PC-3 (cell line): ENCODE data around the gene ICE2. TPM values are rescaled to one million over a fixed set of nuclear protein-coding genes. Genes with fewer than 3 reads are reported as not detected.

Source experiments
- ATAC-seq: fragments of 200-7000 bp; cut with Tn5 transposase; 2 replicates; pipeline ENCODE4 v1.9.1; 2020; ENCODE audit warnings: mild to moderate bottlenecking, moderate library complexity
- BruUV-seq: library from RNA; stranded (reverse); fragments of 400-500 nt; replicated peaks from 2 replicates; lab custom pipeline; 2021; lab: Mats Ljungman, UMichigan
- CTCF ChIA-PET: fragments of 300-600 bp; sonication (Branson Sonifier 250); formaldehyde crosslinking; loops from one replicate; lab custom pipeline; 2022; ENCODE audit warnings: antibody characterized with exemption; lab: Charles Lee
- POLR2A ChIA-PET: fragments of 300-600 bp; sonication (Branson Sonifier 250); formaldehyde crosslinking; loops from one replicate; lab custom pipeline; 2022; ENCODE audit warnings: antibody characterized with exemption; ENCODE audit not compliant: unreplicated experiment; lab: Charles Lee
- DNase-seq: peaks from one replicate; pipeline ENCODE4 v3.0.0-alpha.2; 2015
- H2AFZ ChIP-seq: fragments of 300-600 bp; sonication (generic); 2 replicates; pipeline ENCODE4 v1.6.0; 2016; ENCODE audit warnings: antibody characterized with exemption, low read length
- H3F3A ChIP-seq: fragments of 300-600 bp; sonication (generic); one replicate; pipeline ENCODE4 v1.6.0; 2017; ENCODE audit warnings: antibody characterized with exemption, low read length, control low read depth, mild to moderate bottlenecking; ENCODE audit not compliant: unreplicated experiment
- H3K27ac ChIP-seq: fragments of 300-600 bp; sonication (generic); 2 replicates; pipeline ENCODE4 v1.5.1; 2016; ENCODE audit warnings: mild to moderate bottlenecking, low read length
- H3K27me3 ChIP-seq: fragments of 300-600 bp; sonication (generic); 2 replicates; pipeline ENCODE4 v1.6.1; 2016; ENCODE audit warnings: low read length, mixed read lengths
- H3K36me3 ChIP-seq: fragments of 300-600 bp; sonication (generic); 2 replicates; pipeline ENCODE4 v1.6.1; 2016; ENCODE audit warnings: low read depth, mixed run types, low read length, mixed read lengths
- H3K4me1 ChIP-seq: fragments of 300-600 bp; sonication (generic); 2 replicates; pipeline ENCODE4 v1.5.1; 2016; ENCODE audit warnings: low read length; ENCODE audit not compliant: insufficient read depth
- H3K4me2 ChIP-seq: fragments of 300-600 bp; sonication (generic); 2 replicates; pipeline ENCODE4 v1.6.0; 2016; ENCODE audit warnings: low read length
- H3K4me3 ChIP-seq: fragments of 300-600 bp; sonication (generic); 2 replicates; pipeline ENCODE4 v1.5.1; 2016; ENCODE audit warnings: mild to moderate bottlenecking, low read length, mixed read lengths
- H3K79me2 ChIP-seq: fragments of 300-600 bp; sonication (generic); 2 replicates; pipeline ENCODE4 v1.6.1; 2017; ENCODE audit warnings: low read length, mixed read lengths
- H3K9ac ChIP-seq: fragments of 300-600 bp; sonication (generic); 2 replicates; pipeline ENCODE4 v1.6.0; 2016; ENCODE audit warnings: mild to moderate bottlenecking, low read length
- H3K9me2 ChIP-seq: fragments of 300-600 bp; sonication (generic); replicated peaks from 2 replicates; pipeline ENCODE4 v1.6.1; 2016; ENCODE audit warnings: mixed run types, low read length, mixed read lengths
- H3K9me3 ChIP-seq: fragments of 300-600 bp; sonication (generic); 2 replicates; pipeline ENCODE4 v1.6.1; 2016; ENCODE audit warnings: low read length, mixed read lengths
- H4K20me1 ChIP-seq: fragments of 300-600 bp; sonication (generic); 2 replicates; pipeline ENCODE4 v1.6.1; 2016; ENCODE audit warnings: low read length, mixed read lengths
- CTCF ChIP-seq: fragments of 300-600 bp; sonication (generic); conservative IDR thresholded peaks from 2 replicates; pipeline ENCODE4 v1.5.1; 2017; ENCODE audit warnings: antibody characterized with exemption, low read depth, mild to moderate bottlenecking, low read length
- EZH2 ChIP-seq: fragments of 300-600 bp; sonication (generic); IDR thresholded peaks from one replicate; pipeline ENCODE4 v1.6.1; 2017; ENCODE audit warnings: antibody characterized with exemption, mild to moderate bottlenecking, low read length; ENCODE audit not compliant: unreplicated experiment
- EZH2phosphoT487 ChIP-seq: fragments of 300-600 bp; sonication (generic); IDR thresholded peaks from 2 replicates; pipeline ENCODE4 v1.6.1; 2018; ENCODE audit warnings: mild to moderate bottlenecking, antibody characterized with exemption, low read length, borderline replicate concordance
- intact Hi-C: fragments of 100-400 bp; cut with micrococcal nuclease; formaldehyde crosslinking; loops from 2 replicates; pipeline ENCODE4 v1.9.0; 2023
- total RNA-seq: library from RNA; depleted of rRNA; stranded (reverse); fragments of >200 nt; gene quantifications from 2 replicates; pipeline ENCODE4 v1.2.3, GENCODE V29; 2014; rRNA removed

Gene ICE2
- total RNA-seq, 1 experiment from 2014 or later, result 14.8 TPM

GRCh38 chr15:60370105-60370868 is 108.7 kb downstream of the ICE2 start:
- peaks cover 57% of the 10 kb centered on the region for H3K79me2 ChIP-seq
- peak; percentile 67 for DNase-seq
- H3K9me2 ChIP-seq, result no peaks in the 10 kb centered on the region
- intact Hi-C loops, result loop anchor here (2.0 kb wide), 1 partner anchor 23 kb away; no protein-coding TSS in a partner anchor
- H3K36me3 ChIP-seq, result peaks cover 51% of the 10 kb centered on the region
- CTCF ChIA-PET, result no interaction called here
- peak overlapping the region; percentile 98 for H3K27ac ChIP-seq
- no peaks in the 10 kb centered on the region for H3K9me3 ChIP-seq
- no TSS peak for BruUV-seq
- H3K27me3 ChIP-seq, result no peaks in the 10 kb centered on the region
- peak overlapping the region; percentile 79 for H3K9ac ChIP-seq
- peaks cover 60% of the 10 kb centered on the region for H3K4me1 ChIP-seq
- TF ChIP-seq EZH2phosphoT487 (no peak), CTCF (no peak), EZH2 (no peak)
- peaks cover 42% of the 10 kb centered on the region for H3F3A ChIP-seq
- H3K4me2 ChIP-seq, result peak overlapping the region; percentile 76
- H3K4me3 ChIP-seq, result peak overlapping the region; percentile 40; the same call in 1 of the 2 replicates
- POLR2A ChIA-PET, result no interaction called here
- no peak overlapping the region for H2AFZ ChIP-seq
- peak; percentile 1; the same call in 1 of the 2 replicates for ATAC-seq
- H4K20me1 ChIP-seq, result peaks cover 14% of the 10 kb centered on the region; the same call in 1 of the 2 replicates

GRCh38 chr15:60369696-60370095 is 109.2 kb downstream of the ICE2 start:
- Histone ChIP-seq H3K27me3 (no peaks in the 10 kb centered on the region), H3F3A (peaks cover 41% of the 10 kb centered on the region), H4K20me1 (peaks cover 15% of the 10 kb centered on the region; the same call in 1 of the 2 replicates), H3K36me3 (peaks cover 52% of the 10 kb centered on the region), H3K4me3 (no peak overlapping the region), H3K79me2 (peaks cover 62% of the 10 kb centered on the region), H3K9me2 (no peaks in the 10 kb centered on the region), H3K27ac (peak overlapping the region; percentile 98), H3K9me3 (no peaks in the 10 kb centered on the region), H2AFZ (no peak overlapping the region), H3K4me2 (no peak overlapping the region), H3K4me1 (peaks cover 58% of the 10 kb centered on the region), H3K9ac (peak overlapping the region; percentile 79)
- no peak for ATAC-seq
- BruUV-seq, result no TSS peak
- TF ChIP-seq EZH2, result no peak
- no peak for TF ChIP-seq CTCF
- intact Hi-C loops, result loop anchor here (2.0 kb wide), 1 partner anchor 23 kb away; no protein-coding TSS in a partner anchor
- POLR2A ChIA-PET, result no interaction called here
- DNase-seq, result no peak
- CTCF ChIA-PET, result no interaction called here

Other genes with a start within 250 kb of the ICE2 start
- gene ANXA2, start 81.2 kb downstream of the ICE2 start, total RNA-seq, result 2,114 and 2,202 TPM in 2 replicates